OCI-LY3 (cell line): ENCODE measurements around the gene WDPCP.

Experiments used
- H2AFZ ChIP-seq: fragments of 200-600, 300-600 bp; shearing (Covaris generic); 2 replicates; pipeline ENCODE4 v1.6.0; 2014; ENCODE audit warnings: antibody characterized with exemption, low read depth, low read length
- H3K27ac ChIP-seq: fragments of 200-600, 300-600 bp; sonication (generic); 2 replicates; pipeline ENCODE4 v1.5.1; 2014; ENCODE audit warnings: mild to moderate bottlenecking, low read length, moderate library complexity, mixed read lengths
- H3K27me3 ChIP-seq: fragments of 200-600, 300-600 bp; sonication (generic); 2 replicates; pipeline ENCODE4 v1.6.1; 2014; ENCODE audit warnings: low read depth, low read length, mixed read lengths
- H3K36me3 ChIP-seq: fragments of 200-600, 300-600 bp; sonication (generic); replicated peaks from 2 replicates; pipeline ENCODE3; 2014; ENCODE audit warnings: low read depth, low read length, mixed read lengths
- H3K4me1 ChIP-seq: fragments of 300-600, 200-600 bp; sonication (generic); 2 replicates; pipeline ENCODE4 v1.6.1; 2014; ENCODE audit warnings: low read length, mixed read lengths
- H3K4me2 ChIP-seq: fragments of 200-600, 300-600 bp; sonication (generic); 2 replicates; pipeline ENCODE4 v1.6.1; 2014; ENCODE audit warnings: low read length, mixed read lengths
- H3K4me3 ChIP-seq: fragments of 300-600, 200-600 bp; sonication (generic); 2 replicates; pipeline ENCODE4 v1.5.1; 2014; ENCODE audit warnings: antibody characterized with exemption, mild to moderate bottlenecking, low read length, moderate library complexity
- H3K79me2 ChIP-seq: fragments of 300-600, 200-600 bp; shearing (Covaris generic); 2 replicates; pipeline ENCODE4 v1.6.1; 2014; ENCODE audit warnings: mild to moderate bottlenecking, low read length, mixed read lengths
- H3K9ac ChIP-seq: fragments of 300-600, 200-600 bp; shearing (Covaris generic); 2 replicates; pipeline ENCODE4 v1.6.0; 2014; ENCODE audit warnings: mild to moderate bottlenecking, low read length, moderate library complexity
- H3K9me3 ChIP-seq: fragments of 200-600, 300-600 bp; shearing (Covaris generic); 2 replicates; pipeline ENCODE4 v1.6.1; 2014; ENCODE audit warnings: low read length, mixed read lengths; ENCODE audit not compliant: insufficient read depth
- H4K20me1 ChIP-seq: fragments of 200-600, 300-600 bp; sonication (generic); 2 replicates; pipeline ENCODE4 v1.6.1; 2016; ENCODE audit warnings: low read length, mixed read lengths; ENCODE audit not compliant: insufficient read depth
- EZH2phosphoT487 ChIP-seq: fragments of 200-600 bp; shearing (Covaris generic); IDR thresholded peaks from 2 replicates; pipeline ENCODE4 v1.6.1; 2018; ENCODE audit warnings: antibody characterized with exemption, mixed run types, low read depth
- TF ChIP-seq, protein P1 (sequence below): fragments of 200-600, 300-600 bp; sonication (generic); IDR thresholded peaks from 2 replicates; pipeline ENCODE4 v1.5.1; 2014; ENCODE audit warnings: antibody characterized with exemption, low read length, low read depth

WDPCP gene

GRCh38 chr2:63124850-63125249 is 463.4 kb downstream of the WDPCP start:
- Histone ChIP-seq H3K4me2 (peak overlapping the region; percentile 66), H3K9ac (no peak overlapping the region), H2AFZ (no peak overlapping the region), H3K79me2 (no peaks in the 10 kb centered on the region), H3K27me3 (no peaks in the 10 kb centered on the region), H4K20me1 (no peaks in the 10 kb centered on the region), H3K36me3 (no peaks in the 10 kb centered on the region), H3K4me1 (peaks cover 19% of the 10 kb centered on the region), H3K4me3 (peak overlapping the region; percentile 31), H3K27ac (peak overlapping the region; percentile 2; the same call in 1 of the 2 replicates), H3K9me3 (no peaks in the 10 kb centered on the region)
- TF ChIP-seq EZH2phosphoT487 = no peak
- TF ChIP-seq, protein P1, sequence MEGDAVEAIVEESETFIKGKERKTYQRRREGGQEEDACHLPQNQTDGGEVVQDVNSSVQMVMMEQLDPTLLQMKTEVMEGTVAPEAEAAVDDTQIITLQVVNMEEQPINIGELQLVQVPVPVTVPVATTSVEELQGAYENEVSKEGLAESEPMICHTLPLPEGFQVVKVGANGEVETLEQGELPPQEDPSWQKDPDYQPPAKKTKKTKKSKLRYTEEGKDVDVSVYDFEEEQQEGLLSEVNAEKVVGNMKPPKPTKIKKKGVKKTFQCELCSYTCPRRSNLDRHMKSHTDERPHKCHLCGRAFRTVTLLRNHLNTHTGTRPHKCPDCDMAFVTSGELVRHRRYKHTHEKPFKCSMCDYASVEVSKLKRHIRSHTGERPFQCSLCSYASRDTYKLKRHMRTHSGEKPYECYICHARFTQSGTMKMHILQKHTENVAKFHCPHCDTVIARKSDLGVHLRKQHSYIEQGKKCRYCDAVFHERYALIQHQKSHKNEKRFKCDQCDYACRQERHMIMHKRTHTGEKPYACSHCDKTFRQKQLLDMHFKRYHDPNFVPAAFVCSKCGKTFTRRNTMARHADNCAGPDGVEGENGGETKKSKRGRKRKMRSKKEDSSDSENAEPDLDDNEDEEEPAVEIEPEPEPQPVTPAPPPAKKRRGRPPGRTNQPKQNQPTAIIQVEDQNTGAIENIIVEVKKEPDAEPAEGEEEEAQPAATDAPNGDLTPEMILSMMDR = no peak

DNA sequence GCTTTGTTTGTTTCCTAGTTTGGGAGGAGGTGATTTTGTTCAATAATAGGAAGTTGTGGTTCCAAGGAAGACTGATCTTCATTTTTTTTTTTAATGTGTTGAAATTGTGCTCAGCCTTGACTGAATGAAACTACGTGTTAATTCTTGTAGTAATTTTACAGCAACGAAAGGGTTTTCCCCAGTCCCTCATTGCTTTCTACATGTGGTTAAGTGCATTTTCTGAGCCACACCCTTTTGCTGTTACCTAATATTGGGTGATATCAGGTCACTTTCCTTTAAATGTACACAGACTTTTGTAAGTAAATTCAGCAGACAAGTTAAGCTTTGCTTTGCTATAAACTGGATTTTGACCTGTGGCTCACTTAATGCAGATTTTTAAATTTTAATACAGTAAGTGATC is 464.1 kb downstream of the WDPCP start:
- H4K20me1 ChIP-seq = no peaks in the 10 kb centered on the region
- peak overlapping the region; percentile 66 for H3K4me2 ChIP-seq
- H3K9me3 ChIP-seq = no peaks in the 10 kb centered on the region
- H3K4me3 ChIP-seq = peak overlapping the region; percentile 31
- no peak overlapping the region; the same call in 1 of the 2 replicates for H3K9ac ChIP-seq
- TF ChIP-seq, protein P1 = no peak
- no peak for TF ChIP-seq EZH2phosphoT487
- H3K36me3 ChIP-seq = no peaks in the 10 kb centered on the region
- no peak overlapping the region for H3K27ac ChIP-seq
- no peaks in the 10 kb centered on the region for H3K79me2 ChIP-seq
- no peak overlapping the region for H2AFZ ChIP-seq
- no peaks in the 10 kb centered on the region for H3K27me3 ChIP-seq
- peaks cover 19% of the 10 kb centered on the region for H3K4me1 ChIP-seq

DNA sequence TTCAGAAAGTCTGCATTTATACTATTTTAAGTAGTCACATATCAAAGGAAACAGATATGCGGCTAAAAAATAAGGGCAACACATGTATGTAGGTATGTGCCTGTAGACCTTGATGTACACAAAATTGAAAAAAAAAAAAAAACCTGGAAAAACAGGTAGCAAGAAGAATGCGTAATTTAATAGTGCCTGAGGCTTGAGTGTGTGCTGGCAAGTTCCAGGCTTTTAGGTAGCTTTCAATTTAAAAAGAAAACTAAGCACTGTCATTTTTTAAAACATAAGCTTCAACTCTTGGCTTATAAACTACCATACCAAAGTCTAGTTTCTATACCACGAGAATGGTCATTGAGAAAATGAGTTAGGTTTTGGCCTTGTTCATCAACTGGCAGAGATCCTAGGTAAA is 465.4 kb downstream of the WDPCP start:
- Histone ChIP-seq H3K36me3 (no peaks in the 10 kb centered on the region), H3K27ac (no peak overlapping the region), H3K4me1 (peaks cover 19% of the 10 kb centered on the region), H3K4me2 (no peak overlapping the region), H3K9ac (no peak overlapping the region), H2AFZ (no peak overlapping the region), H3K4me3 (no peak overlapping the region), H3K27me3 (no peaks in the 10 kb centered on the region), H3K9me3 (no peaks in the 10 kb centered on the region), H3K79me2 (no peaks in the 10 kb centered on the region), H4K20me1 (no peaks in the 10 kb centered on the region)
- no peak for TF ChIP-seq EZH2phosphoT487
- TF ChIP-seq, protein P1 = no peak

- H3K27ac ChIP-seq = no peak overlapping the region
Measured at GRCh38 chr2:63121055-63121834, 467.0 kb downstream of the WDPCP start.

More at GRCh38 chr2:63121055-63121834, 467.0 kb downstream of the WDPCP start:
- Histone ChIP-seq H3K36me3 (no peaks in the 10 kb centered on the region), H3K9me3 (no peaks in the 10 kb centered on the region), H3K9ac (no peak overlapping the region), H4K20me1 (no peaks in the 10 kb centered on the region), H2AFZ (no peak overlapping the region), H3K4me1 (peaks cover 19% of the 10 kb centered on the region), H3K79me2 (no peaks in the 10 kb centered on the region), H3K4me2 (no peak overlapping the region), H3K4me3 (no peak overlapping the region), H3K27me3 (no peaks in the 10 kb centered on the region)
- TF ChIP-seq EZH2phosphoT487 = no peak
- TF ChIP-seq, protein P1 = peak; percentile 20; the same call in 1 of the 2 replicates
